Gastroesophageal sphincter (tissue), 4 donors: ENCODE data around the gene CEACAM16. TPM values are rescaled to one million over a fixed set of nuclear protein-coding genes. Genes with fewer than 3 reads are reported as not detected.

Experiments used
- ATAC-seq: fragments of 150-250 bp; one replicate; pipeline ENCODE4 v1.9.1; 2016; ENCODE audit warnings: mild to moderate bottlenecking, moderate library complexity
- H3K27ac ChIP-seq, 4 donors: fragments of 200-600 bp; sonication (generic) in 3 of 4; 1 replicate in 3 of 4; 2 replicates in 1 of 4; pipeline ENCODE4 v1.5.1; 2016 to 2019
- H3K27me3 ChIP-seq: fragments of 200-600 bp; sonication (generic); one replicate; pipeline ENCODE4 v1.5.1; 2019
- H3K36me3 ChIP-seq, 2 donors: fragments of 200-600 bp; sonication (generic); one replicate each; pipeline ENCODE4 v1.5.1; 2019; ENCODE audit warnings: control low read depth in 1 of 2
- H3K4me1 ChIP-seq, 3 donors: fragments of 200-600 bp; sonication (generic); 1 replicate in 2 of 3; 2 replicates in 1 of 3; pipeline ENCODE4 v1.5.1; 2016 to 2019; ENCODE audit warnings: control low read depth in 2 of 3
- H3K4me3 ChIP-seq, 2 donors: fragments of 200-600 bp; sonication (generic); one replicate each; pipeline ENCODE4 v1.5.1; 2019; ENCODE audit warnings: mild to moderate bottlenecking in 1 of 2, moderate library complexity in 1 of 2
- H3K9me3 ChIP-seq, 3 donors: fragments of 200-600 bp; sonication (generic); one replicate each; pipeline ENCODE4 v1.5.1; 2017 to 2019; ENCODE audit warnings: control low read depth in 2 of 3
- EP300 ChIP-seq: sonication (generic); formaldehyde crosslinking; IDR thresholded peaks from one replicate; pipeline ENCODE4 v1.6.1; 2017; ENCODE audit warnings: antibody characterized with exemption, mild to moderate bottlenecking
- POLR2A ChIP-seq, 2 donors: fragments of 450-650 bp; IDR thresholded peaks; one replicate each; pipeline ENCODE4 v1.6.1; 2017; ENCODE audit warnings: antibody characterized with exemption in 2 of 2, mild to moderate bottlenecking in 2 of 2, moderate library complexity in 1 of 2
- POLR2AphosphoS5 ChIP-seq: sonication (generic); formaldehyde crosslinking; IDR thresholded peaks from one replicate; pipeline ENCODE4 v1.6.1; 2017; ENCODE audit warnings: antibody characterized with exemption
- WGBS, 2 donors: methylation state at CpG; one replicate each; pipeline ENCODE4 v1.1.5; 2018; ENCODE audit warnings: low coverage in 1 of 2; 5-methylcytosine and 5-hydroxymethylcytosine counted together
- total RNA-seq, 4 donors: library from RNA; depleted of rRNA; stranded (reverse); fragments of >200 nt; gene quantifications; one replicate each; pipeline ENCODE4 v1.1.0, GENCODE V29; 2016
- TF ChIP-seq, protein P1 (sequence below), 4 experiments: fragments of 200-600 bp in 2 of 4; fragments of 450-650 bp in 2 of 4; sonication (generic) in 1 of 4; IDR thresholded peaks; one replicate each; pipeline ENCODE4 v1.5.1; 2017 to 2019; ENCODE audit warnings: antibody characterized with exemption in 4 of 4, mild to moderate bottlenecking in 2 of 4, moderate library complexity in 2 of 4

CEACAM16 gene
- total RNA-seq, 4 donors from 2014 or later, result not detected

DNA sequence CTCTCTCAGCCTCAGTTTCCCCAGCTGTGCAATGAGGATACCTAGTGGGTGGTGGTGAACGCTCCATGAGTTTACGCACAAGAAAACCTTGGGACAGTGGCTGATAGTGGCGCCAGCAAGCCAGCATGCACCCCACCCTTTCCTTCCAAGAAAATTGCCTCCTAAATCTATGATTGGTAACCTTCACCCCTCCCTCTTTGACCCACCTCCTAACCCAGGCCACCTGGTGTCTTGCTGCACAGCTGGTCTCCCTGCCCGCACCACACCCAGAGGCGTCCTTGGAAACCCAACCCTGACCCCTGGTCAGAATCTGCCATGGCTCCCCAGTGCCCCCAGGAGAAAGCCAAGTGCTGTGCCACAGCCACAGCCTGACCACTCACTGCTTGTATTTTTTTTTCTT, 26.7 kb downstream of the CEACAM16 start:
- Histone ChIP-seq H3K36me3 (no peaks in the 10 kb centered on the region), H3K4me3 (no peak overlapping the region), H3K27me3 (no peaks in the 10 kb centered on the region), H3K9me3 (no peaks in the 10 kb centered on the region), H3K27ac (peak overlapping the region in 1 of 4 donors; percentile 27), H3K4me1 (peaks cover 0 to 45% (median 7%) of the 10 kb centered on the region in 3 donors)
- 83% methylated on average over 2 of the region's 5 CpGs; no CpG with 5 or more reads in 1 of the 2 donors for WGBS, 2 donors
- TF ChIP-seq POLR2A (IDR thresholded peaks at IDR 0.05), result no peak
- TF ChIP-seq EP300, result no peak
- no peak for ATAC-seq

DNA sequence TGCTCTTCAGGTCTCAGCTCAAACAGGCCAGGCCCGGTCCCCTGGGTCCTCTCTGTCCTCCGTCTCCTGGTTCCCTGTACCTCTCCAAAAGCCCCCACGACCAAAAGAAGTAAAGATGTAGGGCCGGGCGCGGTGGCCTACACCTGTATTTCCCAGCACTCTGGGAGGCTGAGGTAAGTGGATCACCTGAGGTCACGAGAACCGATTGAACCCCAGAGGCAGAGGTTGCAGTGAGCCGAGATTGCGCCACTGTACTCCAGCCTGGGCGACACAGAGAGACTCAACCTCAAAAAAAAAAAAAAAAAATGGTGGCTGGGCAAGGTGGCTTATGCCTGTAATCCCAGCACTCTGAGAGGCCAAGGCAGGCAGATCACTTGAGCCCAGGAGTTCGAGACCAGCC, 27.5 kb downstream of the CEACAM16 start:
- WGBS, 2 donors, result no CpG with 5 or more reads among the region's 12 CpGs
- H3K9me3 ChIP-seq, result no peaks in the 10 kb centered on the region
- H3K27me3 ChIP-seq, result no peaks in the 10 kb centered on the region
- no peaks in the 10 kb centered on the region for H3K36me3 ChIP-seq
- H3K4me1 ChIP-seq, result peaks cover 0 to 38% (median 7%) of the 10 kb centered on the region in 3 donors
- TF ChIP-seq, protein P1, sequence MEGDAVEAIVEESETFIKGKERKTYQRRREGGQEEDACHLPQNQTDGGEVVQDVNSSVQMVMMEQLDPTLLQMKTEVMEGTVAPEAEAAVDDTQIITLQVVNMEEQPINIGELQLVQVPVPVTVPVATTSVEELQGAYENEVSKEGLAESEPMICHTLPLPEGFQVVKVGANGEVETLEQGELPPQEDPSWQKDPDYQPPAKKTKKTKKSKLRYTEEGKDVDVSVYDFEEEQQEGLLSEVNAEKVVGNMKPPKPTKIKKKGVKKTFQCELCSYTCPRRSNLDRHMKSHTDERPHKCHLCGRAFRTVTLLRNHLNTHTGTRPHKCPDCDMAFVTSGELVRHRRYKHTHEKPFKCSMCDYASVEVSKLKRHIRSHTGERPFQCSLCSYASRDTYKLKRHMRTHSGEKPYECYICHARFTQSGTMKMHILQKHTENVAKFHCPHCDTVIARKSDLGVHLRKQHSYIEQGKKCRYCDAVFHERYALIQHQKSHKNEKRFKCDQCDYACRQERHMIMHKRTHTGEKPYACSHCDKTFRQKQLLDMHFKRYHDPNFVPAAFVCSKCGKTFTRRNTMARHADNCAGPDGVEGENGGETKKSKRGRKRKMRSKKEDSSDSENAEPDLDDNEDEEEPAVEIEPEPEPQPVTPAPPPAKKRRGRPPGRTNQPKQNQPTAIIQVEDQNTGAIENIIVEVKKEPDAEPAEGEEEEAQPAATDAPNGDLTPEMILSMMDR (IDR thresholded peaks at IDR 0.05), result no peak
- TF ChIP-seq EP300 (no peak), POLR2AphosphoS5 (no peak), POLR2A (IDR thresholded peaks at IDR 0.05) (no peak)
- ATAC-seq, result no peak
- H3K4me3 ChIP-seq, result no peak overlapping the region
- H3K27ac ChIP-seq, result no peak overlapping the region

DNA sequence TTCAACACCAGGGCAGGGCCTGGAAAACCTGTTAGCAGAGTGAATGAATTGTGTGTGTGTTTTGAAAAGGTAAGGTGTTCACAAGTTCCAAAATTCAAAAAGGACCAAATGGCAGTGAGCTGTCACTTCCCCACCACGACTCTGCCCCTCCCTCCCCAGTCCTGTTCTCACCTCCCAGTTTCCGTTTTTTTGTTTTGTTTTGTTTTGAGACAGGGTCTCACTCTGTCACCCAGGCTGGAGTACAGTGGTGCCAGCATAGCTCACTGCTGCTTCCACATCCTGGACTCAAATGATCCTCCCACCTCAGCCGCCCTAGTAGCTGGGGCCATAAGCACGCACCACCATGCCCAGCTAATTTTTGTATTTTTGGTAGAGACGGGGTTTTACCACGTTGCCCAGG, 29.2 kb downstream of the CEACAM16 start:
- H3K9me3 ChIP-seq, result no peaks in the 10 kb centered on the region
- no peaks in the 10 kb centered on the region for H3K36me3 ChIP-seq
- no peak overlapping the region for H3K4me3 ChIP-seq
- no peak for ATAC-seq
- no peak overlapping the region for H3K27ac ChIP-seq
- no peaks in the 10 kb centered on the region for H3K27me3 ChIP-seq
- WGBS, 2 donors, result 47 to 75% methylated on average over 2 to 6 of the region's 6 CpGs
- TF ChIP-seq, protein P1 (IDR thresholded peaks at IDR 0.05), result no peak
- TF ChIP-seq POLR2AphosphoS5, result no peak
- TF ChIP-seq EP300, result no peak
- TF ChIP-seq POLR2A (IDR thresholded peaks at IDR 0.05), result no peak
- H3K4me1 ChIP-seq, result peaks cover 0 to 23% (median 7%) of the 10 kb centered on the region in 3 donors

DNA sequence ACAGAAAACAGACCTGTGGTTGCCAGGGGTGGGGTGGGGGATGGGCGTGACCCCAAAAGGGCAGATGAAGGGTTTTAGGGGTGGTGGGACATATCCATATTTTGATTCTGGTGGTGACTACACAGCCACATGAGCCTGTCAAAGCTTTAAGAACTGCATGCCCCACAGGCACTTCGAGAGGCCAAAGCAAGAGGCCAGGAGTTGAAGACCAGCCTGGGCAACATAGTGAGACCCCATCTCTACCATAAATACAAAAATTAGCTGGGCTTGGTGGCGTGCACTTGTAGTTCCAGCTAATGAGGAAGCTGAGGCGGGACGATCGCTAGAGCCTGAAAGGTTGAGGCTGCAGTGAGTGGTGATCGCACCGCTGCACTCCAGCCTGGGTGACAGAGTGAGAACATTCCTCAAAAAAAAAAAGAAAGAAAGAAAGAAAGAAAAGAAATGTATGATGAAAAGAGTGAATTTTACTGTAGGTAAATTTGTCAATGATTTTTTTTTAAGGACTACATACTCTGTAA, 30.6 kb downstream of the CEACAM16 start:
- Histone ChIP-seq H3K27ac (no peak overlapping the region), H3K4me1 (peaks cover 0 to 9% (median 0%) of the 10 kb centered on the region in 3 donors), H3K4me3 (no peak overlapping the region), H3K27me3 (no peaks in the 10 kb centered on the region), H3K36me3 (no peaks in the 10 kb centered on the region), H3K9me3 (no peaks in the 10 kb centered on the region)
- WGBS, 2 donors, result 88 to 92% methylated on average over 7 of the region's 8 CpGs
- ATAC-seq, result no peak
- no peak for TF ChIP-seq POLR2AphosphoS5
- TF ChIP-seq, protein P1 (IDR thresholded peaks at IDR 0.05), result no peak
- TF ChIP-seq POLR2A (IDR thresholded peaks at IDR 0.05), result no peak
- no peak for TF ChIP-seq EP300

DNA sequence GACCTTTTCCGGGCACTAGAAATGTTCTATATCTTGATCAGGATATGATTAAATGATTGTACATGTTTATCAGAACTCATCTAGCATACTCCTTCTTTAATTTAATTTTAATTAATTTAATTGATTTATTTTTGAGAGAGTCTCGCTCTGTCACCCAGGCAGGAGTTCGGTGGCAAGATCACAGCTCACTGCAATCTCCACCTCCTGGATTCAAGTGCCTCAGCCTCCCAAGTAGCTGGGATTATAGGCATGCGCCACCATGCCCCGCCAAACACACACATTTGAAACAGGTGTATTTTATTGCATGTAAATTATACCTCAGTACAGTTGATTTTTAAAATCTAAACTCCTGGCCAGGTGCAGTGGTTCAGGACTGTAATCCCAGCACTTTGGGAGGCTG, 32.1 kb downstream of the CEACAM16 start:
- Histone ChIP-seq H3K9me3 (no peaks in the 10 kb centered on the region), H3K27ac (no peak overlapping the region), H3K4me3 (no peak overlapping the region), H3K36me3 (no peaks in the 10 kb centered on the region), H3K27me3 (no peaks in the 10 kb centered on the region), H3K4me1 (no peaks in the 10 kb centered on the region)
- ATAC-seq, result no peak
- 29 to 100% methylated on average over 1 to 4 of the region's 5 CpGs for WGBS, 2 donors
- TF ChIP-seq POLR2A (IDR thresholded peaks at IDR 0.05) (no peak), POLR2AphosphoS5 (no peak), EP300 (no peak)
- TF ChIP-seq, protein P1 (IDR thresholded peaks at IDR 0.05), result no peak
